SKM-1 (cell line): ENCODE measurements around the gene C11orf16.
"Not testable (repeated sequence)": the region's sequence is repeated elsewhere in the genome, so short reads cannot be mapped to it uniquely, and the experiment has no call there.

Source experiments
- DNase-seq: peaks from one replicate; lab custom pipeline; 2025; ENCODE audit not compliant: unreplicated experiment; lab: John Stamatoyannopoulos, UW

C11orf16 gene

GRCh38 chr11:8932564-8933180 lies at the start of gene C11orf16:
Gene C11orf16, minus strand, starts transcription at chr11:8932947. Its CDS starts 639 bp downstream, at chr11:8932308.
- DNase-seq, result no peak

- no peak for DNase-seq
Measured at GRCh38 chr11:8980485-8980884, 47.7 kb upstream of the C11orf16 start.

GRCh38 chr11:8979365-8979764 lies 46.6 kb upstream of the C11orf16 start:
- not testable (repeated sequence) for DNase-seq

GRCh38 chr11:8973121-8973520 lies 40.4 kb upstream of the C11orf16 start:
- DNase-seq, result no peak

- no peak for DNase-seq
Measured at GRCh38 chr11:8971924-8972316, 39.2 kb upstream of the C11orf16 start.

- no peak for DNase-seq
Measured at GRCh38 chr11:8971196-8971923, 38.6 kb upstream of the C11orf16 start.

- no peak for DNase-seq
Measured at GRCh38 chr11:8967184-8967583, 34.4 kb upstream of the C11orf16 start.

- peak; percentile 71 for DNase-seq
Measured at GRCh38 chr11:8964324-8965320, 31.9 kb upstream of the C11orf16 start, which contains the start of gene TMEM9B. Gene TMEM9B, minus strand, starts transcription at chr11:8964442. Its CDS starts 129 bp downstream, at chr11:8964313.

GRCh38 chr11:8963569-8964323 lies 31.0 kb upstream of the C11orf16 start:
- peak; percentile 27 for DNase-seq

GRCh38 chr11:8962841-8963240 lies 30.1 kb upstream of the C11orf16 start:
- no peak for DNase-seq

GRCh38 chr11:8961401-8961800 lies 28.7 kb upstream of the C11orf16 start:
- DNase-seq, result no peak

- DNase-seq, result peak; percentile 59
Measured at GRCh38 chr11:8959546-8960166, 26.9 kb upstream of the C11orf16 start.

- DNase-seq, result no peak
Measured at GRCh38 chr11:8956860-8957259, 24.1 kb upstream of the C11orf16 start.

GRCh38 chr11:8948886-8949285 lies 16.1 kb upstream of the C11orf16 start:
- peak; percentile 19 for DNase-seq

GRCh38 chr11:8947230-8947943 lies 14.6 kb upstream of the C11orf16 start:
- DNase-seq, result no peak

- DNase-seq, result no peak
Measured at GRCh38 chr11:8942518-8943066, 9.8 kb upstream of the C11orf16 start, which contains the start of gene ASCL3. Gene ASCL3, minus strand, starts transcription at chr11:8943016. Its CDS starts 4,855 bp downstream, at chr11:8938161.

GRCh38 chr11:8941341-8942103 lies 8.8 kb upstream of the C11orf16 start:
- no peak for DNase-seq

GRCh38 chr11:8937659-8938058 lies 4.9 kb upstream of the C11orf16 start:
- no peak for DNase-seq
